Stomach (tissue), 4 donors: ENCODE results near the gene NEDD4L.

Experiments used
- CTCF ChIP-seq, 7 experiments: fragments of 450-650 bp in 4 of 7; fragments of 200-600 bp in 3 of 7; sonication (generic) in 3 of 7; IDR thresholded peaks; one replicate each; pipeline ENCODE4 v1.5.1; 2016 to 2019; ENCODE audit warnings: antibody characterized with exemption in 7 of 7, control low read depth in 2 of 7, mild to moderate bottlenecking in 1 of 7
- POLR2A ChIP-seq, 4 donors: fragments of 450-650 bp; IDR thresholded peaks; one replicate each; pipeline ENCODE4 v1.6.1; 2016; ENCODE audit warnings: antibody characterized with exemption in 4 of 4, control low read depth in 2 of 4, mild to moderate bottlenecking in 1 of 4, moderate library complexity in 1 of 4
- POLR2AphosphoS5 ChIP-seq, 3 donors: sonication (generic); formaldehyde crosslinking; IDR thresholded peaks; one replicate each; pipeline ENCODE4 v1.6.1; 2016; ENCODE audit warnings: antibody characterized with exemption in 3 of 3

GRCh38 chr18:58361212-58361611 lies 317.2 kb downstream of the NEDD4L start:
- TF ChIP-seq CTCF (IDR thresholded peaks at IDR 0.05) (no peak), POLR2AphosphoS5 (IDR thresholded peaks at IDR 0.05) (no peak), POLR2A (IDR thresholded peaks at IDR 0.05) (no peak)
